HG02588 (cell line): ENCODE results near the gene C2CD4A.

Experiments
- ATAC-seq: cut with Tn5 transposase; IDR thresholded peaks from one replicate; pipeline ENCODE4 v1.9.1; 2021; ENCODE audit warnings: mild to moderate bottlenecking, moderate library complexity; ENCODE audit not compliant: unreplicated experiment

C2CD4A gene

DNA sequence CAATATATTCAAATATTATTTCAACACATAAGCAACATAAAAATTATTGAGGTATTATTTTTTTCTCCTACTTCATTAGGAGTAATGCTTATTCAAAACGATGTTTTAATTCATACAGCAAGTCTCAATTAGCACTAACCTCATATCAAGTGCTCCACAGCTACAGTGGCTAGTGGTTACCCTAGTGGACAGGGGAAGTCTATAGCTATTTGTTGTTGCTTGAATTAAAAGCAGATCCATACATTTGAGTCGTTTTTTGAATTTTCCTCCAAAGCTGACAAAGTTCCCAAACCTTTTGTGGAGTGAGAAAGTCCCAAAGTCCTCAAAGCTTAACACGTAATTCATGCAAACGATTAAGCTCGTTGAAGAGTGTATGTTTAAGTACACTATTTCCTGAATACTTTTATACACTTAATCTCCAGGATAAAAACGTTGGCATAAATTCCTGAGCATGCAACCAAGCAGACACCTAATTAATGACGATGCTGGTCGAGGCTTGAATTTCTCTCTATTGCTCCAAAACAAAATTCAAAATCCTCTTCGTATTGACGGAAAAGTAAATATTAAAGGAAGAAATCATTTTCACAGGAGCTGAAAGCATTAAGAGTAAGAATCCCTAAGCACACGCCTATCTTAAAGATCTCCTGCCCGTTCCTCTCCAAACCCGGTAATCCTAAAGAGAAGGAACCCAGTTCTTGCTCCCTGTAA, 7.5 kb upstream of the C2CD4A start:
- no peak for ATAC-seq

GRCh38 chr15:62059816-62060112, 7.0 kb upstream of the C2CD4A start:
- peak; percentile 74 for ATAC-seq

GRCh38 chr15:62060113-62060895, 6.5 kb upstream of the C2CD4A start, which contains the start of gene VPS13C:
TSS of gene VPS13C (minus strand) at chr15:62060447. CDS start at chr15:62060374, 73 bp downstream.
- peak; percentile 84 for ATAC-seq

GRCh38 chr15:62060896-62061280, 5.9 kb upstream of the C2CD4A start:
- no peak for ATAC-seq

DNA sequence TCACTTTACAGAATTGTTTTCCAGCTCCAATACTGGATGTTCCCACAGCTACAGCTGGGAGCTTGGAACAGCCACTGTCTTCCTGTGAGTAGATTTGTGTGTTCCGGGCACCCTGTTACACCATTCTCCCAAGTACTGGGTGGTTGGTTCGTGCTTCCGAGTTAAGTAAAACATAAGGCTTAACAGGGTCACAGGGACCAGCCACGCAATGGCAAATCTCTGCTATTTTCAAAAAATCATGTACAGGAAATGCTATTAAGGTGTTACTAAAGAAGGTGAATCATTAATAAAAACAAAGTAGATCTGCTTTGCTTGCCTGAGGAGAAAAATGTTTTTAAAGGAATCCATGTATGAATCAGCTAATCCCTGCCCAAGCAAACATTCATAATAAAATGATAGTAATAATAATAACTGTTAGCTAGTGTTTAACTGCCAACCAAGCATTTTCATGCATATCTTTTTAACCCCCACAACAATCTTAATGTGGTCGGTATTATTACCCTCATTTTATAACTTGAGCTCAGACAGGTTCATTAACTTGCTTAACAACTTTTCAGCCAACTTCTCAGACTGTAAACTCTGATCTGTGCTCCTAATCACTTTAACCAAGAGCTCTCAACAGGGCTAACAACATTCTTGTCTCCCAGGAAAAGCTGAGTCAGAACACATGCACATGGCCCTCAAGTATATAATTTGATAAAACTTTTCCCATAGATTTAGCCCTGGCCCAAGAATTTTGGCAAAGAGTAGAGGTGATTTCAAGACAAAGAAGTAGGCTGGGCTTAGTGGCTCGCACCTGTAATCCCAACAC, 2.7 kb upstream of the C2CD4A start:
- no peak for ATAC-seq

DNA sequence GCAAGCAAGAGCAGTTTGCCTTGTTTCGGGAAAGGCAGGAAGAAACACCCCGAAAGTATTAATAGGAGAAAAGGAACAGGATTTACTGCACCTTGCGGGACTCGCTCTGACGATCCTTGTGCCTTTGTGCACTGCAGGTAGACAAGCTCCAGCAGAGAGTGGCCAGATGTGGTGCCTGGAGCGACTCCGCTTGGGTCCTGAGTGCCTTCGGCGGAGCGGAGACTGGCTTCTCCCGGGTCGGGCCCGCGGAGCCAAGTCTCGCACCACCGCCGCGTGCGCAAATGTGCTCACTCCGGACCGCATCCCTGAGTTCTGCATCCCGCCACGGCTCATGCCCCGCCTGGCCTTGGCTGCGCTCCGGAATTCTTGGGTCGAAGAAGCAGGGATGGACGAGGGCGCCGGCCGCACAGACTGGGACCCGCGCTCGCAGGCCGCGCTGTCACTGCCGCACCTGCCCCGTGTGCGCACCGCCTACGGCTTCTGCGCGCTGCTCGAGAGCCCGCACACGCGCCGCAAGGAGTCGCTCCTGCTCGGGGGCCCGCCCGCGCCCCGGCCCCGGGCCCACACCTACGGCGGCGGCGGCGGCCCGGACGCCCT, 769 bp downstream of the C2CD4A start:
- no peak for ATAC-seq

DNA sequence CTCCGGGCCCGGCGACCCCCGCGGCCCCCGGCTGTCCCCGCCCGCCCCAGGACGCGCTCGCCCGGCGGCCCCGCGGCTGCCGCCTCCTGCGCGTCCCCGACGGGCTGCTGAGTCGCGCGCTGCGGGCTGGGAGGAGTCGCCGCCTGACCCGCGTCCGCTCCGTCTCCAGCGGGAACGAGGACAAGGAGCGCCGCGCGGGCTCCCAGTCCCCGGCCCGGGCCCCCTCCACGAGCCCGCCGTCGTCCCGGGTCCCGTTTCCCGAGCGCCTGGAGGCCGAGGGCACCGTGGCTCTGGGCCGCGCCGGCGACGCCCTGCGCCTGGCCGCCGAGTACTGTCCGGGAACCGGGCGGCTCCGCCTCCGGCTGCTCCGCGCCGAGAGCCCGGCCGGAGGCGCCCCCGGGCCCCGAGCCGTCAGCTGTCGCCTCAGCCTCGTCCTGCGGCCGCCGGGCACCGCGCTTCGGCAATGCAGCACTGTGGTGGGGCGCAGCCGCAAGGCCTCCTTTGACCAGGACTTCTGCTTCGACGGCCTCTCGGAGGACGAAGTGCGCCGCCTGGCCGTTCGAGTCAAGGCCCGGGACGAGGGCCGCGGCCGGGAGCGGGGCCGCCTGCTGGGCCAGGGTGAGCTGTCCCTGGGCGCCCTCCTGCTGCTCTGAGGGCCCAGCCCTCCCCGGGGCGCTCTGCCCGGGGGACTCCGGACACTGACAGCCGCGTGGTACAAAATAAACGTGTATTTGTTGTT, 1.5 kb downstream of the C2CD4A start:
- ATAC-seq = no peak

DNA sequence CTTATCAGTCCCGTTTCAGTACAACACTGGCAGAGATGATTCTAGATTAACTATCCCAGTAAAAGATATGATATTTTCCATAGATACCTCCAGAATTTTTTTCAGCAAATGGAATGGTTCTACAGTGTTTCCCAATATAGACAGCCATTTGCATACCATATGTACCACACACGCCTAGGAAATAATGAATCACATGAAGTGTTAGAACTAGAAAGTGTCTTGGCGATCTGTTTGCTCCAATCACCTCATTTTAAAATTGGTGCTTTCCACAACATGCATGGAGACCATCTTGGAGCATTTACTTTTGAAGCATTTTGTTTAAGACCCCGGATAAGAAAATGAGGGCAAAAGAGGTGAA, 2.0 kb downstream of the C2CD4A start:
- no peak for ATAC-seq

GRCh38 chr15:62069551-62069950, 2.8 kb downstream of the C2CD4A start:
- ATAC-seq = no peak

DNA sequence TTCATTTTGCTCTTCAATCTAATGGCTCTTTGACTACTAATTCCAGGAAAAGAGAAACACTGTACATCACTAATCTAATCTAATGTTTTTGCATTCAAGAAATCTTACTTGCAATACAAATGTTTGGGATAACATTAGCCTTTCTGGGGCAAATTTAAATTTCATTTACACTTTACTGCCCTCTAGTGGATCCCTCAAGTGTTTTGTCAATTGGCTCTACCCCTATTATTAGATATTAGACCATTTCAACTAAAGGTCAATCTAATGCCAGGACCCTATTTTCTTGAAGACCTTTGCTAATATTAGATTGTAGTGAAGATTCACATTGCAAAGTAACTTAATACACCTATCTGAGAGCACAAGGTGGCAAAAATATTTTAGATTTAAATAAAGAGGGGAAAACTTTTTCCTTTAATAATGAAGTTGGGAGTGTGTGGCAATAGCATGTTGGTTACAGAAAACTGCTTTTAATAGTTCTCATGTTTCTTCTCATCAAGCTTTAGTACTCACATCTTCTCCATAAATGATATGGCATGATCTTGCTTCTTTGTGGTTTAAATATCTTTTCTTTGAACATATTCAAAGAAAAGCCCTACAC, 5.0 kb downstream of the C2CD4A start:
- no peak for ATAC-seq

DNA sequence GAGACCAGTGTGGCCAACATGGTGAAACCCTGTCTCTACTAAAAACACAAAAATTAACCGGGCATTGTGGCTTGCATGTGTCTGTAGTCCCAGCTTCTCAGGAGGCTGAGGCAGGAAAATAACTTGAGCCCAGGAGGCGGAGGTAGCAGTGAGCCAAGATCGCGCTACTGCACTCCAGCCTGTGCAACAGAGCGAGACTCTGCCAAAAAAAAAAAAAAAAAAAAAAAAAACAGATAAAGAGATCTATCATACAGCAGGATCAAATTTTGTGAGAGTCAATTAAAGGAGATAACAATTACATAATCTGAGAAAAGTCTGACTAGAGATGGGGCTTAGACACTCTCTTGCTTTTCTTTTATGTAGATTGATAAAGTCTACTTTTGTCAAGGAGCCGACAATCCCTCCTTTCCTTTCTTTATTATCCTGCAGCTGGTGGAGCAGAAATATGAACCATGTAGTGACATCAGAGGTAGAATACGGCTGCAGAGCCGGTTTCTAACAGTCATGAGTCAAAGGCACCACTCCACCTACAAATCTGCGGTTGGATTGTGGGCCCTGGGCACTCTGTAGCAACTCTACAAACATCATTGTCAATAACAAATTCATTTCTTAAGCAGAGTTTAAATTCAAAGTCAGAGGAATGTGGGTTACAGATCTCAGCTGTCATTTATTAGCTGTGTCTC, 9.0 kb downstream of the C2CD4A start:
- no peak for ATAC-seq

GRCh38 chr15:62079594-62079993, 12.8 kb downstream of the C2CD4A start:
- ATAC-seq = no peak

- no peak for ATAC-seq
Observed at GRCh38 chr15:62083194-62084154, 16.7 kb downstream of the C2CD4A start.

DNA sequence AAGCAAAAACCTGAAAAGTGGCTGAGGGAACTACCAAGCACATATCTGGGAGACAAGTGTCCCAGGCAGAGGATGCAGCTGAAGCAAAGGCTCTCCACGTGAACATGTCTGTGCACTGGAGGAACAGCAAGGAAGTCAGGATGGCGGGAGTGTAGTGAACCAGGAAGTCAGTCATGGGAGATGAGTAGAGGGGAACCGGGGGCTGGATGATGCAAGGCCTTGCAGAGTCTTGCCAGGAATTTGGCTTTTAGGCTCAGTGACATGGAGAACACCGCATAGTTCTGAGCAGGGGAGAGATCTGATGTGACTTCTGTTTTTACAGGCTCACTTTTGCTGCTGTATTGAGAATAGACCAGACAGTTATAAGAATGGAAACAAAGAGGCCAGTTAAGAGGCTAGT, 19.0 kb downstream of the C2CD4A start:
- no peak for ATAC-seq

GRCh38 chr15:62087671-62088352, 21.0 kb downstream of the C2CD4A start:
- no peak for ATAC-seq

DNA sequence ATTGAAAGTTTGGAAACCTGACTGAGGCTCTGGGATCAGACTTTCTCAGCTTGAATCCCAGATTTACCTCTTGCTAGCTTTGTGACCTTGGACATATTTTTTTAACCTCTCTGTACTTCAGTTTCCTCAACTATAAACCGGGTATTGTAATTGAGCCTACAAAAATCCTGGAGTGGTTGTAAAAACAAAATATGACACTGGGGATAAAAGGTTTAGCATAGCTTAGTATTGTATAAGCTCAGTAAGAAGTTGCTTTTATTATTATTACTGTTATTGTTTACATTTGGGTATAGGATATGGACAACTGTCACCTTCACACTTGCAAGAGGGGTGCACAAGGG, 21.5 kb downstream of the C2CD4A start:
- ATAC-seq = no peak

DNA sequence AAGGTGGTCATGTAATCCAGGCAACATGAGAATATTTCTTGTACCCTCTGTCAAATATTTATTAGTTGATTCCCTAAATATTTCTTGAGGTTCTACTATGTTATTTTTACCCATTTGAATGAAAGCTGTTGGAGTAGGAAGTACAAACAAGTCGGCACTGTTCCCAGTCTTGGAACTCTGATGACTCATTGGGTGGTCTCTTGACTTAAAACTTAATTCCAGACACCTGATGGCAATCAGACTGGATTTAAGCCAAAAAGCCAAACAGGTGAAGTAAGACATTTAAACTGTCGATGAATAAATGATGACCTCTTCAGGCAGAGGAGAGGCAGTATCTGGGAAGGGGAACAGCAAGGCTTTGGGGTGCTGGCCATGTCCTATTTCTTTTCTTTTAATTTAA, 22.8 kb downstream of the C2CD4A start:
- no peak for ATAC-seq

DNA sequence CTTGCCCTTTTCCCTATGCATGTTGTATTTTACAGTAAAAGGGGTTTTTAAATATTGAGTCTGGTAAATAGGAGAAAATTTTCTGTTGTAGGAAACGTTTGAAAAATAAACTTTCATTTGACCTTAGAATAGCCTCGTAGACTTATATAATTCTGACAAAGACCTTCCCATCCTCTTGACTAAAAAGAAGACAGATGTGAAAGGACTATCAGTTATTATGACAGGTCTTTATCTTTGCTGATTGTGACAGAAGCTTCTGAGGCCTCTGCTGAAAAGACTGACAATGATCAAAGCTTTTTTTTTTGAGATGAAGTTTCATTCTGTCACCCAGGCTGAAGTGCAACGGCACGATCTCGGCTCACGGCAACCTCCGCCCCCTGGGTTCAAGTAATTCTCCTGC, 24.2 kb downstream of the C2CD4A start:
- ATAC-seq = no peak
